ENCODE measurements around the gene CAST. TPM values are rescaled to one million over a fixed set of nuclear protein-coding genes. Genes with fewer than 3 reads are reported as not detected.
A peak's percentile ranks its signal among the peaks of the same experiment; 100 is the strongest.

The CAST gene
- polyA plus RNA-seq, 1 experiment, result 191 TPM

- DNase-seq (ENCODE audit: low read depth, low spot score), result no peak
- ChIA-PET CTCF (interaction anchor here (1.7 to 1.8 kb wide), 2 partner anchors 132 to 417 kb away, joined by 7 to 10 read pairs; no protein-coding TSS in a partner anchor), POLR2A (interaction anchor here (0.5 kb wide), 1 partner anchor 1912 kb away, joined by 4 read pairs; no protein-coding TSS in a partner anchor)
- Histone ChIP-seq H3K4me3 (ENCODE audit: low read depth, low read length) (no peak overlapping the region), H3K27me3 (ENCODE audit: control insufficient read depth, insufficient read depth, low read length) (no peaks in the 10 kb centered on the region), H3K9me3 (ENCODE audit: control insufficient read depth, insufficient read depth, low read length) (no peaks in the 10 kb centered on the region), H3K27ac (ENCODE audit: low read depth, low read length) (no peak overlapping the region)
- TF ChIP-seq, protein P1, sequence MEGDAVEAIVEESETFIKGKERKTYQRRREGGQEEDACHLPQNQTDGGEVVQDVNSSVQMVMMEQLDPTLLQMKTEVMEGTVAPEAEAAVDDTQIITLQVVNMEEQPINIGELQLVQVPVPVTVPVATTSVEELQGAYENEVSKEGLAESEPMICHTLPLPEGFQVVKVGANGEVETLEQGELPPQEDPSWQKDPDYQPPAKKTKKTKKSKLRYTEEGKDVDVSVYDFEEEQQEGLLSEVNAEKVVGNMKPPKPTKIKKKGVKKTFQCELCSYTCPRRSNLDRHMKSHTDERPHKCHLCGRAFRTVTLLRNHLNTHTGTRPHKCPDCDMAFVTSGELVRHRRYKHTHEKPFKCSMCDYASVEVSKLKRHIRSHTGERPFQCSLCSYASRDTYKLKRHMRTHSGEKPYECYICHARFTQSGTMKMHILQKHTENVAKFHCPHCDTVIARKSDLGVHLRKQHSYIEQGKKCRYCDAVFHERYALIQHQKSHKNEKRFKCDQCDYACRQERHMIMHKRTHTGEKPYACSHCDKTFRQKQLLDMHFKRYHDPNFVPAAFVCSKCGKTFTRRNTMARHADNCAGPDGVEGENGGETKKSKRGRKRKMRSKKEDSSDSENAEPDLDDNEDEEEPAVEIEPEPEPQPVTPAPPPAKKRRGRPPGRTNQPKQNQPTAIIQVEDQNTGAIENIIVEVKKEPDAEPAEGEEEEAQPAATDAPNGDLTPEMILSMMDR (IDR thresholded peaks at IDR 0.05; ENCODE audit: low read depth, low read length), result no peak
Measured at GRCh38 chr5:96745844-96746531, 83.8 kb downstream of the CAST start.

GRCh38 chr5:96747720-96748119, 85.5 kb downstream of the CAST start:
- H3K9me3 ChIP-seq (ENCODE audit: control insufficient read depth, insufficient read depth, low read length), result no peaks in the 10 kb centered on the region
- H3K27me3 ChIP-seq (ENCODE audit: control insufficient read depth, insufficient read depth, low read length), result no peaks in the 10 kb centered on the region
- POLR2A ChIA-PET, result no interaction called here
- no peak overlapping the region for H3K4me3 ChIP-seq (ENCODE audit: low read depth, low read length)
- DNase-seq (ENCODE audit: low read depth, low spot score), result no peak
- TF ChIP-seq, protein P1 (IDR thresholded peaks at IDR 0.05; ENCODE audit: low read depth, low read length), result no peak
- CTCF ChIA-PET, result interaction anchor here (3.3 kb wide), 1 partner anchor 133 kb away, joined by 9 read pairs; no protein-coding TSS in a partner anchor
- H3K27ac ChIP-seq (ENCODE audit: low read depth, low read length), result no peak overlapping the region

DNA sequence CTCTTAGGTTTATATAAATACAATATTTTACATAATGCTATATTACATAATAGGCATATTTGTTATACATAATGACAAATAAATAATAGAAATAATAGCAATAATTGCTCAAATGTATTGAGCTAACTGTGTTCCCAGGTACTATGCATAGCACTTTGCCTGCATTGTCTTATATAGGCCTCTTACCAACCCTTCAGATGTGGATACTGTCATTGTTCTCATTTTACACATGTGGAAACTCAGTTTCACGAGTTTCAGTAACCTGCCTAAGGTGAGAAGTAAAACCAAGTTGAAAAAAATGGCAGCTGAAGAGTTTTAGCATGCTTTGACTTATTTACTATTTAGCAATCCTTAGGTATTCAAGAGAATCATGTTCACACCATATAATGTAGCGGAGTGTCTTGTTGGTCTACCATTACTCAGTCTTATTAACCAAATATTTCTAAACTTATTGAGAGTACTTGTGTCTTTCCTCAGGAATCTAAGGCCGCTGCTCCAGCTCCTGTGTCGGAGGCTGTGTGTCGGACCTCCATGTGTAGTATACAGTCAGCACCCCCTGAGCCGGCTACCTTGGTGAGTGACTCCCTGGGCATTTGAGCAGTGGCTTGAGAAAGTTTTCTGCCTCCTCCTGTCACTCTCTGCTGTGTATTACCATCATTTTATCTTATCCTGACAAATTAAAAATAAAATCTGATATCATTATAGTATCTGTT, 88.1 kb downstream of the CAST start:
- CTCF ChIA-PET, result interaction anchor here (2.6 to 3.8 kb wide), 3 partner anchors 136 to 412 kb away, joined by 9 to 58 read pairs (median 10); no protein-coding TSS in a partner anchor
- no peaks in the 10 kb centered on the region for H3K27me3 ChIP-seq (ENCODE audit: control insufficient read depth, insufficient read depth, low read length)

GRCh38 chr5:96751203-96752169, 89.3 kb downstream of the CAST start:
- peak overlapping the region; percentile 34 for H3K27ac ChIP-seq (ENCODE audit: low read depth, low read length)
- H3K27me3 ChIP-seq (ENCODE audit: control insufficient read depth, insufficient read depth, low read length), result no peaks in the 10 kb centered on the region
- CTCF ChIA-PET, result interaction anchor here (0.6 to 3.8 kb wide), 42 partner anchors 9 to 467 kb away, joined by 3 to 58 read pairs (median 5); partner anchors contain the start of genes ERAP2 and LIX1
- H3K9me3 ChIP-seq (ENCODE audit: control insufficient read depth, insufficient read depth, low read length), result no peaks in the 10 kb centered on the region
- TF ChIP-seq, protein P1 (IDR thresholded peaks at IDR 0.05; ENCODE audit: low read depth, low read length), result no peak
- POLR2A ChIA-PET, result no interaction called here
- DNase-seq (ENCODE audit: low read depth, low spot score), result no peak
- no peak overlapping the region for H3K4me3 ChIP-seq (ENCODE audit: low read depth, low read length)

More for the DNA sequence above, 88.1 kb downstream of the CAST start:
- Histone ChIP-seq H3K9me3 (ENCODE audit: control insufficient read depth, insufficient read depth, low read length) (no peaks in the 10 kb centered on the region), H3K27ac (ENCODE audit: low read depth, low read length) (no peak overlapping the region), H3K4me3 (ENCODE audit: low read depth, low read length) (no peak overlapping the region)
- POLR2A ChIA-PET, result no interaction called here
- DNase-seq (ENCODE audit: low read depth, low spot score), result no peak
- TF ChIP-seq, protein P1 (IDR thresholded peaks at IDR 0.05; ENCODE audit: low read depth, low read length), result no peak

Measured in AG04450 (cell line).